ENCODE results near the gene ITPRID1.

The ITPRID1 gene

DNA sequence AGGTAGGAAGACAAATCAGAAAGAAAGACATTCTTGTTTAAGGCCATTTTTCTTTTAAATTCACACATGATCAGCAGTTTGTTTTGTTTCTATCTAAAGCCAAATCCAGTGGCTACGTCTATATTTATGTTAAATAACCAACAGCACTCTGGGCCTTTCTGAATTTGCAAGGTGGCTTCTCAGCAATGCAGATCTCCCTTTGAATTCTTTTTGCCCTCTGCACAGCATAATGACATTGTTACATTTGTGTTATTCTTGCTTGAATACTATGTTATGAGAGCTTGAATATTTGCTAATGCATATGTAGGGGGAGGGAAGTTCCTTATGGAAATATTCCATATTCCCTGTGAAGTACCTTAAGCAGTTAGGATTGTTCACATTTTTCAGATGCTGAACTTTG, 99.7 kb downstream of the ITPRID1 start:
- no peaks in the 10 kb centered on the region for H3K36me3 Mint-ChIP-seq (ENCODE audit: low read depth)
- no peak overlapping the region for H3K4me3 Mint-ChIP-seq
- no peaks in the 10 kb centered on the region for H3K9me3 Mint-ChIP-seq
- no peak for DNase-seq (ENCODE audit: low spot score)
- no peaks in the 10 kb centered on the region for H3K27me3 Mint-ChIP-seq (ENCODE audit: low read depth)
- H3K4me1 Mint-ChIP-seq (ENCODE audit: low read depth) = no peaks in the 10 kb centered on the region
- H3K27ac Mint-ChIP-seq = no peak overlapping the region

DNA sequence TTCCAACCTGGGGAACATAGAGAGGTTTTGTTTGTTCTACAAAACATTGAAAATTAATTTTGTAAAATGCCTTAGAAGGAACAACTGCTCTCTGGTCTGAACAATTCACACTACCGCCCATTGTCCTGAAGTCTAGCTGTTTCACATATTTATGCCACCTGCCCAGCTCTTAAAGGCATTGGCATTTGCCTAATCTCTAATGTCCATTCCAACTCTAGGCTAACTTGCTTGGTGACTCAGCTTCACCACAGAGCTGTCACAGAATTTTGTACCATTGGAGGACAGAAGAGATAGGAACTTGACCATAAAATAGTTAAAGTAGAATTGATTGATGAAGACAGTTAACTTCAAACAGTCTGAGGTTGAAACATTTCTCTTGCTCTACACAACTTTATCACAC, 119.6 kb downstream of the ITPRID1 start:
- H3K27me3 Mint-ChIP-seq (ENCODE audit: low read depth) = no peaks in the 10 kb centered on the region
- DNase-seq (ENCODE audit: low spot score) = no peak
- H3K9me3 Mint-ChIP-seq = no peaks in the 10 kb centered on the region
- H3K4me1 Mint-ChIP-seq (ENCODE audit: low read depth) = no peaks in the 10 kb centered on the region
- H3K36me3 Mint-ChIP-seq (ENCODE audit: low read depth) = no peaks in the 10 kb centered on the region
- no peak overlapping the region for H3K27ac Mint-ChIP-seq
- no peak overlapping the region for H3K4me3 Mint-ChIP-seq

DNA sequence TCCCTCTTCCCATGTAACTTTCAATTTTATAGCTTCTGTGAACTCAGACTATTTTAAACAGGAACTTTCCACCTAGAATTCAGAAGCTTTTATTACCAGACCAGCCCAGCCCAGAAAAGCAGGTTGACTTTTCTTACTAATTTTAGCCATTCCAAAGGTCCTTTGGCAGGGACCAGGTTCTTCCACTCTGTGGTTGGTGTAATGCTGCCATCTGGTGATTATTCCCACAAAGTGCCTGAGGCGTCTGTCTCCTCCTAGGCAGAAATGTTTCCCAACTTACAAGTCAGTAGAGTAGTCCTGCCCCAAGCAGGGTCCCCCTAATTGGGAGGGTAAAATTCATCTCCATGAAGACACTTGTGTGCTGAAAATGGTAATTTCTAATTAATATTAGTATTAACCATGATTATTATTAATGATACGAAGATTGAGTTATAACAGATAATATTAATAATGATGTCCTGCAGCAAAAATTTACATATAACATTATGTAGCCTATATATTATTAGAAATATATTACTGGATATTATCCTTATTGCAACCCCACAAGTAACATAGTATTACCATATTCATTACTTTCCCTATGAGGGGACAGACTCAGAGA, 120.1 kb downstream of the ITPRID1 start:
- Mint-ChIP-seq H3K36me3 (ENCODE audit: low read depth) (no peaks in the 10 kb centered on the region), H3K4me1 (ENCODE audit: low read depth) (no peaks in the 10 kb centered on the region), H3K4me3 (no peak overlapping the region), H3K27ac (no peak overlapping the region), H3K27me3 (ENCODE audit: low read depth) (no peaks in the 10 kb centered on the region), H3K9me3 (no peaks in the 10 kb centered on the region)
- no peak for DNase-seq (ENCODE audit: low spot score)

DNA sequence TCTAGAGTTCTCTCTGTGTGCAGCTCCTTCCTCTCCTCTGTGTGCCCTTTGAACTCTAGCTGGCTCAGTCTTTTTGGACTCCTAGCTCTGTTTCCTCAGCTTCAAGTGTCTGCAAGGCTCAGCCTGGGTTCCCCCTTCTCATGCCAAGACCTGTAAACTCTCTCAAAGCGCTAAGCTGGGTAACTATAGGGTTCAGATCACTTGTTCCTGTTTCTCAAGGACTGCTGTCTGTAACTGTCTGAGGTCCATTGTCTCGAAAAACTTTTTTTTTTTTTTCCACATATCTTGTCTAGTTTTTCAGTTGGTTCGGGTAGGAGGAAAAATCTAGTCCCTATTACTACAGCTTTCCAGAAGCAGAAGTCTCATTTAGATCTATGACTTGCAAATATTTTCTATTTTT, 126.5 kb downstream of the ITPRID1 start:
- Mint-ChIP-seq H3K27ac (no peak overlapping the region), H3K27me3 (ENCODE audit: low read depth) (no peaks in the 10 kb centered on the region), H3K36me3 (ENCODE audit: low read depth) (no peaks in the 10 kb centered on the region), H3K9me3 (no peaks in the 10 kb centered on the region), H3K4me1 (ENCODE audit: low read depth) (no peaks in the 10 kb centered on the region), H3K4me3 (no peak overlapping the region)
- DNase-seq (ENCODE audit: low spot score) = no peak

DNA sequence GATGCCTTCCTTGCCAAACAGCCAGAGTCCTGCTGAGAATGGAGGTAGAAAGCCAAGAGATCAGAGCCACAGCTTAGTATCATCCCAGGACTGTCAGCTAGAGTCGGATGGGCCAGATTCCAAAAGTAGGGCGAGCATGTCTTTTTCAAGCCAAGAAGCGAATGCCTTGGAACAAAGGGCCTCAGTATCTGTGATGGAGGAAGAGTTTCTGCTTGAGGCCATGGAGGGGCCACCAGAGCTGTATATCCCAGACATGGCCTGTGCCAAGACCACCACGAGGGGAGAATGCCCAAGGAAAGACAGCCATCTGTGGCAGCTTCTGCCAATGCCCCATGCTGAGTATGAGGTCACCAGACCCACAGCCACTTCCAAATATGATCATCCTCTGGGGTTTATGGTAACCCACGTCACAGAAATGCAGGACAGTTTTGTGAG, 128.8 kb downstream of the ITPRID1 start:
- H3K27me3 Mint-ChIP-seq (ENCODE audit: low read depth) = no peaks in the 10 kb centered on the region
- no peaks in the 10 kb centered on the region for H3K4me1 Mint-ChIP-seq (ENCODE audit: low read depth)
- DNase-seq (ENCODE audit: low spot score) = no peak
- no peaks in the 10 kb centered on the region for H3K9me3 Mint-ChIP-seq
- H3K36me3 Mint-ChIP-seq (ENCODE audit: low read depth) = no peaks in the 10 kb centered on the region
- no peak overlapping the region for H3K27ac Mint-ChIP-seq
- no peak overlapping the region for H3K4me3 Mint-ChIP-seq

DNA sequence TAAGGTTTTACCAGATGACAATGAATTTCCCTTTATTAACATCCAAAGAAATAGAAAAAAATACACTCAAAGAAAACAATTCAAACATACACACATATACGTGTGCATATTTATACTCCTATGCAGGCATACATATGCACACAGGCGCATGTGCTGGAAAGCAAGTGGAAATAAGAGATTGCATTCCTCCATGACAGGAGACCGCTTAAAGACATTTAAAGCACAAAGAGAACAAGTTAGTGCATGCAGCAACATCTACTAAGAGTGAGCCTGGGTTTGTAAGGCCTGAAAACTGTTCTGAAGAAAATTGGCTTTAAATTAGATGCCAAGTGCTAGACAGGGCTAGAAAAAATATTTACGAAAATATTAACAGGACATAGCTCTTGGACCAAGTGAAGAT, 133.1 kb downstream of the ITPRID1 start:
- H3K9me3 Mint-ChIP-seq = no peaks in the 10 kb centered on the region

DNA sequence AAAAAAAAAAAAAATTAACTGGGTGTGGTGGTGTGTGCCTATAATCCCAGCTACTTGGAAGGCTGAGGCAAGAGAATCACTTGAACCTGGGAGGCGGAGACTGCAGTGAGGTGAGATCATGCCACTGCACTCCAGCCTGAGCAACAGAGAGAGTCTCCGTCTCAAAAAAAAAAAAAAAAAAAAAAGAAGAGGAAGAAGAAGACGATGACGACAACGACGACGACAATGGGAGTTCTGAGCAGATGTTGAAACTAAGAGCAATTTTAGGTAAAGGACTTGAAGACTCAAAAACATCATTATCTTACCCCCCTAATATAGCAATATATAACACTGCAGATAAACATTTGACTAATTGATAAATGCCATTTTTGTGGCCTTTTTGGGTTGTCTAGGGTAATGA, 133.6 kb downstream of the ITPRID1 start:
- Mint-ChIP-seq H3K4me3 (no peak overlapping the region), H3K27me3 (ENCODE audit: low read depth) (no peaks in the 10 kb centered on the region), H3K9me3 (no peaks in the 10 kb centered on the region), H3K4me1 (ENCODE audit: low read depth) (no peaks in the 10 kb centered on the region), H3K36me3 (ENCODE audit: low read depth) (no peaks in the 10 kb centered on the region), H3K27ac (no peak overlapping the region)
- no peak for DNase-seq (ENCODE audit: low spot score)

More for the DNA sequence above, 133.1 kb downstream of the ITPRID1 start:
- Mint-ChIP-seq H3K27ac (no peak overlapping the region), H3K27me3 (ENCODE audit: low read depth) (no peaks in the 10 kb centered on the region), H3K36me3 (ENCODE audit: low read depth) (no peaks in the 10 kb centered on the region), H3K4me3 (no peak overlapping the region), H3K4me1 (ENCODE audit: low read depth) (no peaks in the 10 kb centered on the region)
- DNase-seq (ENCODE audit: low spot score) = no peak

DNA sequence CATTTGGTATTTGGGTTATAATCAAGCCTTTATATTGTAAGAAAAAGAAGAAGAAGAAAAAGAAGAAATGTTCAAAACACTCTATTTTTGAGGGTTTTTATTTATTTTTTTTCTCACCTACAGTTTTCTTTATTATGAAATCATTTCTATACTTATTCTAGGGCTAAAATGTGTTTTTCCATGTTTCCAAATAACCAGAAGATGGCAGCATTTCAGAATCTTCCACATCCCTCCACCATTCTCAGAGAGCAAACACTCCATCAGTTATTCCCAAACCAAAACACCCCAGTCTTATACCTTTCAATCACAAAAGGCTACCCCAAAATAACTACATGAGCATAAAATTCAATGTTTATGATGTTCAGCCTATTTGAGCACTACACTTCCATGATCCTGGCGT, 134.4 kb downstream of the ITPRID1 start:
- Mint-ChIP-seq H3K36me3 (ENCODE audit: low read depth) (no peaks in the 10 kb centered on the region), H3K4me1 (ENCODE audit: low read depth) (no peaks in the 10 kb centered on the region), H3K4me3 (no peak overlapping the region), H3K9me3 (no peaks in the 10 kb centered on the region), H3K27me3 (ENCODE audit: low read depth) (no peaks in the 10 kb centered on the region), H3K27ac (no peak overlapping the region)
- DNase-seq (ENCODE audit: low spot score) = no peak

DNA sequence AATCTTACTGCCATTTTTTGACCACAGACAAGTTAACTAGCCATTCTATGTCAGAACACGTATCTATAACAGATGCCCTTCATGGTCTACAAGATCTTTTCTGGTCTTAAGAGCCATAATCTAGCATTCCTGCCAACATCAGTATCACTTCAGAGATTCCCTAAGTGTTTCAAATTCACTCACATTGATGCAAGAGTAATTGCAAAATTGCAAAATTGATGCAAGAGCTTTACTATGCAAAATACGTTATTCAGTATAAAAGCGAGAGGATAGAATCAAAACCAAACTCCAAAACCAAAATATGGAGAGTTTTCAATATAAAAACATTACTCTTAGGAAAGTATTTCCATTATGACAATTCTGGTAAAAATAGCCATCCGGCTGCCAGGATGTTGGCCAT, 135.0 kb downstream of the ITPRID1 start:
- no peak for DNase-seq (ENCODE audit: low spot score)
- H3K4me3 Mint-ChIP-seq = no peak overlapping the region
- H3K36me3 Mint-ChIP-seq (ENCODE audit: low read depth) = no peaks in the 10 kb centered on the region
- H3K9me3 Mint-ChIP-seq = no peaks in the 10 kb centered on the region
- no peak overlapping the region for H3K27ac Mint-ChIP-seq
- no peaks in the 10 kb centered on the region for H3K27me3 Mint-ChIP-seq (ENCODE audit: low read depth)
- H3K4me1 Mint-ChIP-seq (ENCODE audit: low read depth) = no peaks in the 10 kb centered on the region

DNA sequence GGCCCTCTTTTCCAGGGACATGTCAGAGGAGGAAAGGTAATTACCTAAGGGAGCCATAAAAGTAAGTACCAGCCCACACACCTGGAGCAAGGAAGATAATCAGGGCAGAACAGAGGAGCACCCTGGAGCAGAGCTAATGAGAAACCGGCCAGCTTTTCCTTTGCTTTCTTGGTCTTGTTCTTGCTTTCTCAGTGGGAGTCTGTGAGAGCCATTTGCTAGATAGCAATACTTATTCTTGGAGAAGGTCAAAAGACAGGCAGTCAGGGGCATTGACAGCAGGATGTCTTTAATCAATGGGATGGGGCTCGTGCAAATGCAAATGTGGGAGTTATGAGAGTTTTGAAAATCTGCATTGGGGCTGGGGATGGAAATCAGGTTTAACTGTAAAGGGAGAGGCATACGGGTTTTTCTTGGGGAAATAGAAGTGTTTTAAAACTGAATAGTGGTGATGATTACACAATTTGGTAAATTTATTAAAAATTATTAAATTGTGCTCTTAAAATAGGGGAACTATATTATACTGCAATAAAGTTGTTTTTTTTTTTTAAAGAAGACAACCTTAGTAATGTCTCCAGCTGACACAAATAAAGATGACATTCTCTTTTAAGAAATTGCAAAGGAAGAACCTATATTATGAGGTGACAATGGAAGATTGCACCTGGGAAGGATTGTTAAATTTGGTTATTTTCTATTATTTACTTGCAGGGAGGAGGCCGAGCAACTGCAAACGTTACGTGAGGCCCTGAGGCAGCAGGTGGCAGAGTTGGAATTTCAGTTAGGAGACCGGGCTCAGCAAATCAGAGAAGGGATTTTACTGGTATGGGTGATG, 137.6 kb downstream of the ITPRID1 start:
- no peak for DNase-seq (ENCODE audit: low spot score)
- H3K4me1 Mint-ChIP-seq (ENCODE audit: low read depth) = no peaks in the 10 kb centered on the region
- no peak overlapping the region for H3K27ac Mint-ChIP-seq
- no peaks in the 10 kb centered on the region for H3K27me3 Mint-ChIP-seq (ENCODE audit: low read depth)
- H3K36me3 Mint-ChIP-seq (ENCODE audit: low read depth) = no peaks in the 10 kb centered on the region
- no peak overlapping the region for H3K4me3 Mint-ChIP-seq
- H3K9me3 Mint-ChIP-seq = no peaks in the 10 kb centered on the region

DNA sequence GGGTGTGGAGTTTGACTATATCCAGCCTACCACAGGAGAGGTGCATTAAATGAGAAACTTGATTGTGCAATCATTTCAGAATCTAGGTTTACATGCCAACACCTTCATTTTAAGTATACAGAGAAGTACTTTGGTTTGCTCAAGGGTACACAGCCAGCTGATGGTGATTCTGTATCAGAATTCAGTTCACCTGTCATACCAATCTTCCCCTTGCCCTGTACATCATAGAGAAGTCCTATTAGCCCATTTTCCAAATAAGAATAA, 138.1 kb downstream of the ITPRID1 start:
- Mint-ChIP-seq H3K27me3 (ENCODE audit: low read depth) (no peaks in the 10 kb centered on the region), H3K36me3 (ENCODE audit: low read depth) (no peaks in the 10 kb centered on the region), H3K9me3 (no peaks in the 10 kb centered on the region), H3K27ac (no peak overlapping the region), H3K4me1 (ENCODE audit: low read depth) (no peaks in the 10 kb centered on the region), H3K4me3 (no peak overlapping the region)
- DNase-seq (ENCODE audit: low spot score) = no peak

DNA sequence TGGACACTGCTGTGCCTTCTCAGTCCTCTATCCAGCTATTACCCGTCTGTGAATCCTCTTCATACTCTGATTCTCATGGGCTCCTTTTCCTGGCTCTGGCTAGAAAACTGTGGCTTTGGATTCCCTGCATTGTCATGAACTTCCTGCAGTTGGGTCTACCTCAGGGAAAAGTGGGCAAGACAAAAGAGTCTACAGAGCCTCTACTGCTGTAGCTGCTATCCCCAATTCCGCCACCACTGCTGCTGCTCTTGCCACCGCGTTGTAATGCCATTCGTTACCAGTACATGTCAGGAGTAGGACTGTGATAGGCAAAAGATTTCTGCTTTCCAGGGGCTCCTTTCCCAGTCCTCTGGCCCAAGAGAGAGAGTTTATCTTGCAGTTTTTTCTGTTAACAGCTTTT, 149.2 kb downstream of the ITPRID1 start:
- Mint-ChIP-seq H3K9me3 (peaks cover 9% of the 10 kb centered on the region), H3K27ac (no peak overlapping the region), H3K4me1 (ENCODE audit: low read depth) (no peaks in the 10 kb centered on the region), H3K4me3 (no peak overlapping the region), H3K27me3 (ENCODE audit: low read depth) (no peaks in the 10 kb centered on the region), H3K36me3 (ENCODE audit: low read depth) (no peaks in the 10 kb centered on the region)
- DNase-seq (ENCODE audit: low spot score) = no peak

DNA sequence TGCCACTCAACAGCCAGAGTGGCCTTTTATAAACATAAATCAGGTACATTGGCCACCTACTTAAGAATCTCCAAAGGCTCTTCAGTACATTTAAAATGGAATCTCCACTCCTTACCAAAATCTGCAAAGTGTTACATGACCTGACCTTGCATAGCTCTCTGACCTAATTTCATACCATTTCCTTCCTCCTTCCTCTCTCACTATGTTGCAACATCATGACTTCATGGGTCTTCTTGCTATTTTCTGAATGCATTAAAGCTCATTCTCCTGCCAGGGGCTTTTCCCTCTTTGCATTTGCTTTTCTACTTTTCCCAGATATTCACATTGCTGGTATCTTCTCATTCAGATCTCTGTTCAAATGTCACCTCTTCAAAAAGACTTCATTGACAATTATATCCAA, 151.0 kb downstream of the ITPRID1 start:
- H3K4me3 Mint-ChIP-seq = no peak overlapping the region
- DNase-seq (ENCODE audit: low spot score) = no peak
- H3K4me1 Mint-ChIP-seq (ENCODE audit: low read depth) = no peaks in the 10 kb centered on the region
- peaks cover 9% of the 10 kb centered on the region for H3K9me3 Mint-ChIP-seq
- no peaks in the 10 kb centered on the region for H3K27me3 Mint-ChIP-seq (ENCODE audit: low read depth)
- H3K36me3 Mint-ChIP-seq (ENCODE audit: low read depth) = no peaks in the 10 kb centered on the region
- no peak overlapping the region for H3K27ac Mint-ChIP-seq

DNA sequence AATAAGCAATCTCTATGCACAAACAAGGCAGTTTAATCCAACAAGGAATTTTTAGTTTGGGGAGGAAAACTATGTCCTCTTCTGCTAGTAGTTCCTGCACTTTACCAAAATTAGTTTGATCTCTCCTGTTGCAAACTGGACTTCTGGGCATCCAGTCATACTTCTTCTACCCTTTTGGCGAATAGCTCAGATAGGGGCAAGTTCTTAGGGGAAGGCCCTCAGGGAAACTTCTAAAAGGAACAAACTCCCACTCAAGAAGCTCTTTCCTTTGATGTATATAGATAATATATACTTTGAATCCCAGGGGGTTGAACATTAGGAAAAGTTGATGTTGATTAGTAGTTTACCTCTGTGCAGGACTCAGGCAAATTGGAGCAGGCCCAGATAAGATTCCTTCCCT, 151.7 kb downstream of the ITPRID1 start:
- H3K27ac Mint-ChIP-seq = no peak overlapping the region
- DNase-seq (ENCODE audit: low spot score) = no peak
- no peak overlapping the region for H3K4me3 Mint-ChIP-seq
- H3K9me3 Mint-ChIP-seq = peaks cover 9% of the 10 kb centered on the region
- no peaks in the 10 kb centered on the region for H3K27me3 Mint-ChIP-seq (ENCODE audit: low read depth)
- no peaks in the 10 kb centered on the region for H3K36me3 Mint-ChIP-seq (ENCODE audit: low read depth)
- H3K4me1 Mint-ChIP-seq (ENCODE audit: low read depth) = no peaks in the 10 kb centered on the region

DNA sequence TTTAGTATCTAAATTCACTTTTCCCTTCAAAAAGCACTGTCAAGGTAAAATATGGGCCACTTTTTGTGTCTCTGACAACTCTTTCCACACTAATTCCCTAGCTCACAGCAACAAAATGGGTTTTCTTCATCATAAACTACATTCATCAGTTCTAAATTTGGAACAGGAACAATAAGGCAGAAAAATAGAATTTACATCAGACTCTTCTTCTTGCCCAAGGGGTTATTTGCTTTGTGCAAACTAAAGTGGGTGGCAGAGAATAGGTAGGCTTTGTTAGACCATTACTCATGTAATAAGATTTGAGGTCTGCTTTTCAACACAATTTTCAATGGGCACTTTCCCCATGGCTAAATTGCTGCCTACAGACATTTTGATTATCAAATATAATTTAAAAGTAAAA, 155.6 kb downstream of the ITPRID1 start:
- no peaks in the 10 kb centered on the region for H3K4me1 Mint-ChIP-seq (ENCODE audit: low read depth)
- no peaks in the 10 kb centered on the region for H3K27me3 Mint-ChIP-seq (ENCODE audit: low read depth)

More for the DNA sequence above, 155.6 kb downstream of the ITPRID1 start:
- no peak for DNase-seq (ENCODE audit: low spot score)
- Mint-ChIP-seq H3K27ac (no peak overlapping the region), H3K4me3 (no peak overlapping the region), H3K9me3 (no peaks in the 10 kb centered on the region), H3K36me3 (ENCODE audit: low read depth) (no peaks in the 10 kb centered on the region)
